ENCODE data around the gene MRAS.
"Not testable (repeated sequence)": the region's sequence is repeated elsewhere in the genome, so short reads cannot be mapped to it uniquely, and the experiment has no call there.

The MRAS gene

DNA sequence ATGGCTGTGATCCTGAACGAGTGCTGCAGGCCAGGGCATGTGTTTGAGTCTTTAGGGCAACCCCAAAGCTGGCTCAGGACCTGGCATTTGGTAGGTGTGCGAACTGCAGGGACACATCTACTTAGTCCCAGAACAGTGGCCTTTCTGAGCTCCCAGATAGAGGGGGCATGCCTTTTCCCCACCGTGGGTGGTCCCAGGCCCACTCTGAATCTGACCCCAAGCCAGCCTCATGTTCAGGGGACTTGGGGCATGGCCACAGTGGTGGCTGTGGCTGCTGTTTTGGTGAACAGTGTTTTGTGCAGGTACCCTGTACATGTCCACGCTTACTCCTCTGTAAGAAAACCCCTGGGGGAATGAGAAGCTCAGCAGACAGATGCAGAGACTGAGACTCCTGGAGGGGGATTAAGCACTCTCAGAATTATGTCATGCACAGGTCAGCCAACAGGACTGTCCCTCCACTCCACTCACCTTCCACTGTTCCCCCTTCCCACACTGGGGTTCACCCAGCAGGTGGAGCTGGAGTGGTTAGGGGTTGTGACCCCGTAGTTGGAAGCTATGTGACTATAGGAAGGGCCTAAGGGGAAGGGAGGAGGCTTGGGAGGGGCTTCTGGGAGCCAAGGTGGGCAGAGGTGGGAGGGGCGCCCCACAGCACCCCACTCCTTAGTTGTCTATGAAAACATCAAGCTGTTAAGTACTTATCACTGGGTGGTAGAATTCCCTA is 102.5 kb downstream of the MRAS start:
- no peak for DNase-seq

DNA sequence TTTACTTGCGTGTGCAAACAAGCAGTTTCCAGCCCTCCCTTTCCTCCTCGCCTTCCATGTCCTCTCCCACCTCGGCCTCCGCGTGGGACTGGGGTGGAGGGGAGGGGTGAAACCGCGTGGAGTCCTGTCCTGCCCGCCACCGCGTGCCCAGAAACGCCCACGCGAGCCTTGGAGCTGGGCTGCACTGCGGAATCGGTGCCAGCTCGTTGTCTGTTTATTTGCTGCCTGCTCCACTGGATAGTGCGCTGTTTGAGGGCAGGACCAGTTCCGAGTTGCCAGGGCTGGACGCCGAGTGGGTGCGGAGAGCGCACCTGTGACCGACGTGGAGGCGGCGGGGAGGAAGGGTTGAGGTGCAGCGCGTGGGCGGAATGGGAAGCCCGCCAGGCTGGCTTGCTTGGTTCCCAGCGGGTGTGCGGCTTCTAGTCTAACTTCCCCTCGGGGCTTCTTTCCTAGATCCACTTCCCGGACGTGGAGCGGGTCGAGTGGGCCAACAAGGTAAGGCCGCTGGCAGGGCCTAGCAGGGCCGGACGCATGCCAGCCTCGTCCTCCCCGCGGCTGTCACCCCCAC is 103.3 kb downstream of the MRAS start:
- peak; percentile 9 for DNase-seq

DNA sequence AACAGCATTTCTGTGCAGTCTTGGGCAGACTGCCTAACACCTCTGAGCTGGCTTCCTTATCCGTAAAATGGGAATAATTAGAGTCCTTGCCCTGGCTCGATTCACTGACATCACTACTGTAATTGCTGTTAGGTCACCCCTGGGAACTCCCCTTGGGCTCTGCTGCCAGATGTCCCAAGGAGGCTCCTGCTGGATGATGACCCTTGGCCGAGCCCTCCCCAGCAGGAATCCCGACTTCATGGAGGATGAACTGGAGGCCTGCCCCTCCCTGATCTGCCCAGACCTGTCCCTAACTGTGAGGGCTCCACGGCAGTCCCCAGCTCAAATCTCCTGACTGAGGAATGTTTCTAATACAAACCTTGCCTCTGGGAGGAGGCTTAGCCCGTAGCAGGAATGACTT is 104.1 kb downstream of the MRAS start:
- DNase-seq: no peak

- DNase-seq: not testable (repeated sequence)
Observed at GRCh38 chr3:138453940-138454339, 105.6 kb downstream of the MRAS start.

Data from activated gamma-delta T cell (primary cell).